GM12878 (cell line): ENCODE measurements around the gene PPP2R3A. TPM values are rescaled to one million over a fixed set of nuclear protein-coding genes. Genes with fewer than 3 reads are reported as not detected.
A peak's percentile ranks its signal among the peaks of the same experiment; 100 is the strongest.

Experiments
- ATF7 ChIP-seq: fragments of 450-650 bp; IDR thresholded peaks from 2 replicates; pipeline ENCODE4 v1.6.1; 2016; ENCODE audit warnings: low read depth, mild to moderate bottlenecking
- GABPA ChIP-seq: IDR thresholded peaks from 2 replicates; pipeline ENCODE4 v1.6.1; 2014; ENCODE audit warnings: antibody characterized with exemption, low read depth, mild to moderate bottlenecking, inconsistent platforms
- IKZF2 ChIP-seq, 2 experiments: fragments of 450-650 bp; IDR thresholded peaks; 2 replicates each; pipeline ENCODE4 v1.6.1; 2017; ENCODE audit warnings: mild to moderate bottlenecking in 2 of 2, moderate library complexity in 2 of 2
- JUNB ChIP-seq: IDR thresholded peaks from 2 replicates; pipeline ENCODE4 v1.6.1; 2016; ENCODE audit warnings: antibody characterized with exemption, mild to moderate bottlenecking
- KLF5 ChIP-seq: fragments of 450-650 bp; IDR thresholded peaks from 2 replicates; pipeline ENCODE4 v1.6.1; 2014; ENCODE audit warnings: mild to moderate bottlenecking; ENCODE audit not compliant: partially characterized antibody
- MTA2 ChIP-seq: fragments of 450-650 bp; IDR thresholded peaks from 2 replicates; pipeline ENCODE4 v1.6.1; 2016; ENCODE audit warnings: low read depth, mild to moderate bottlenecking, moderate library complexity
- MYB ChIP-seq: fragments of 150-350 bp; IDR thresholded peaks from 2 replicates; pipeline ENCODE4 v1.6.1; 2014; ENCODE audit warnings: mild to moderate bottlenecking, low read depth, low read length, borderline replicate concordance
- NFYA ChIP-seq: IDR thresholded peaks from 2 replicates; pipeline ENCODE4 v1.6.1; 2011; ENCODE audit warnings: low read depth, mild to moderate bottlenecking, low read length, improper control_type of control experiment, borderline replicate concordance
- NFYB ChIP-seq: IDR thresholded peaks from 2 replicates; pipeline ENCODE4 v1.6.1; 2011; ENCODE audit warnings: low read depth, mild to moderate bottlenecking, low read length, improper control_type of control experiment, moderate library complexity; ENCODE audit not compliant: insufficient read depth
- PAX5 ChIP-seq: IDR thresholded peaks from 2 replicates; pipeline ENCODE4 v1.6.1; 2011; ENCODE audit warnings: low read depth, low read length, borderline replicate concordance
- RAD51 ChIP-seq: fragments of 450-650 bp; IDR thresholded peaks from 2 replicates; pipeline ENCODE4 v1.6.1; 2016; ENCODE audit warnings: moderate library complexity, mild to moderate bottlenecking, inconsistent platforms
- RFX5 ChIP-seq: IDR thresholded peaks from 2 replicates; pipeline ENCODE4 v1.6.1; 2011; ENCODE audit warnings: low read depth, low read length, improper control_type of control experiment
- SMAD5 ChIP-seq: IDR thresholded peaks from 2 replicates; pipeline ENCODE4 v1.6.1; 2016; ENCODE audit warnings: antibody characterized with exemption, low read depth
- SMC3 ChIP-seq: IDR thresholded peaks from 2 replicates; pipeline ENCODE4 v1.6.1; 2011; ENCODE audit warnings: low read length, improper control_type of control experiment, borderline replicate concordance
- SPI1 ChIP-seq: IDR thresholded peaks from 2 replicates; pipeline ENCODE4 v1.6.1; 2011; ENCODE audit warnings: low read depth, mild to moderate bottlenecking, low read length, moderate library complexity, borderline replicate concordance; ENCODE audit not compliant: insufficient read depth
- SREBF2 ChIP-seq: IDR thresholded peaks from 2 replicates; pipeline ENCODE4 v1.6.1; 2012; ENCODE audit warnings: mild to moderate bottlenecking, low read length
- STAT3 ChIP-seq: IDR thresholded peaks from 2 replicates; pipeline ENCODE4 v1.6.1; 2011; ENCODE audit warnings: low read depth, low read length, improper control_type of control experiment
- TARDBP ChIP-seq: IDR thresholded peaks from 2 replicates; pipeline ENCODE4 v1.6.1; 2016; ENCODE audit warnings: borderline replicate concordance
- TBL1XR1 ChIP-seq: IDR thresholded peaks from 2 replicates; pipeline ENCODE4 v1.6.1; 2012; ENCODE audit warnings: low read depth, low read length, improper control_type of control experiment
- TCF7 ChIP-seq: IDR thresholded peaks from 2 replicates; pipeline ENCODE4 v1.6.1; 2014; ENCODE audit warnings: antibody characterized with exemption, borderline replicate concordance
- YBX1 ChIP-seq: fragments of 450-650 bp; IDR thresholded peaks from 2 replicates; pipeline ENCODE4 v1.6.1; 2016; ENCODE audit warnings: antibody characterized with exemption
- ZZZ3 ChIP-seq: IDR thresholded peaks from 2 replicates; pipeline ENCODE4 v1.6.1; 2011; ENCODE audit warnings: low read depth; ENCODE audit not compliant: control insufficient read depth, insufficient read length
- polyA plus RNA-seq, 11 experiments: library from polyadenylated mRNA; depleted of rRNA in 4 of 11; unstranded in 6 of 11; stranded (reverse) in 5 of 11; fragments of >200 nt; fragmentation: Nextera tagmentation in 4 of 11; fragmentation: Illumina TruSeq in 1 of 11; extraction: Ambion mirVana in 4 of 11; extraction: Trizol in 1 of 11; gene quantifications; 1 replicate in 1 of 11; 2 replicates in 10 of 11; pipeline versions ENCODE4 v1.2.1 to v1.2.3, GENCODE V29; 2011 to 2016; ENCODE audit warnings: inconsistent platforms in 2 of 11, missing spikeins in 2 of 11, low read depth in 1 of 11
- total RNA-seq, 4 experiments: library from RNA; depleted of rRNA in 3 of 4; stranded (reverse); fragments of >200 nt in 3 of 4; fragmentation: Illumina TruSeq in 1 of 4; extraction: Trizol in 1 of 4; gene quantifications; 2 replicates each; pipeline versions ENCODE4 v1.2.1 to v1.2.3, GENCODE V29; 2013 to 2021
- TF ChIP-seq, protein P1 (sequence below): IDR thresholded peaks from 2 replicates; pipeline ENCODE4 v1.6.1; 2012; ENCODE audit warnings: low read depth, low read length, improper control_type of control experiment
- TF ChIP-seq, protein P2 (sequence below): IDR thresholded peaks from 2 replicates; pipeline ENCODE4 v1.6.1; 2012; ENCODE audit warnings: mild to moderate bottlenecking, low read depth, low read length
- TF ChIP-seq, protein P3 (sequence below): fragments of 150-350 bp; IDR thresholded peaks from 2 replicates; pipeline ENCODE4 v1.6.1; 2014; ENCODE audit warnings: mild to moderate bottlenecking, low read depth, low read length

The PPP2R3A gene
- total and polyA plus RNA-seq, 10 of the 15 experiments (the other 5 are each of a cell fraction or from before 2014, with no cell fraction given), result under 0.01 to 0.16 (median 0.06) TPM; not detected in 5

DNA sequence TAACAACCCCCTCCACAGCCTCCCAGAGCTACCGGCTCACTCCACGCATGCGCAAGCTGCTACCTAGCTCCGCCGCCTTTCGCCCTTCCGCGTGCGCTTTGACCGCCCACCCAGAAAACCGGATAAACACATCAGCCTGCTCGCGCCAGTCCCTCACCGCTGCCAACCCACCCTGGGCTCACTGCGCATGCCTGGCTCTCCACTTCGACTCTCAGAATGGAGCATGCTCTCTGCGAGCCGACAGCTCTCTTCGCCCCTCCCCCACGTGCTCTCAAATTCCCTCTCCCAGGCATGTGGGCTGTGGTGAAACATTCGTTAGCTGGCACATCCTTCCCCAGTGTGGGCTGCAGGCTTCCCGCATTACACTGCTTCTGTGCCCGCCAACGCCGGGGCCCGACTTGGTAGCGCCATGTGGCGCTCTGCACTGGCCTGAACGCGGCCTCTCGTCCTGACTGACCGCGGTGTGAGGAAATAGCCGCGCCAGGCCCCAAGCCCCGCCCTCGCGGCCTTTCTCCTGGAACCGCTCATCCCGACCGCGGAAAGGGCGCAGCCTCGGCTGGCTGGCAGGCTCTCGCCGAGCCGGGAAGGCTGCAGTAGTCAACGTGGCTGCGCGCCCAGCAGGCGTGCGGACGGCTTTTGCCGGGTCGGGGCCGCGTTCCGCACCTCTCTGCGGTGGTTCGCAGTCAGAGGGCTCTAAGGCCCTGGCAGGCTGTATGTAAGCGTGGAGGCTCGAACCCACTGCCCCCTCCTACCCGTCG lies 231.1 kb downstream of the PPP2R3A start (continued):
- TF ChIP-seq IKZF2 (IDR thresholded peaks at IDR 0.05) (peak in 1 of 2 experiments; percentile 84; a peak in 2 of 4 replicates), SMC3 (no peak), SREBF2 (no peak), TCF7 (no peak), SMAD5 (peak; percentile 55; the same call in 1 of the 2 replicates), RFX5 (no peak; the same call in 1 of the 2 replicates), NFYA (no peak), ATF7 (peak; percentile 47; the same call in 1 of the 2 replicates), YBX1 (no peak), TBL1XR1 (no peak; the same call in 1 of the 2 replicates), GABPA (no peak), SPI1 (no peak), RAD51 (peak; percentile 33; the same call in 1 of the 2 replicates), STAT3 (no peak), PAX5 (no peak), KLF5 (peak; percentile 66), JUNB (no peak), NFYB (no peak), ZZZ3 (no peak), MYB (no peak), TARDBP (no peak), MTA2 (peak; percentile 58; the same call in 1 of the 2 replicates)
- TF ChIP-seq, protein P1, sequence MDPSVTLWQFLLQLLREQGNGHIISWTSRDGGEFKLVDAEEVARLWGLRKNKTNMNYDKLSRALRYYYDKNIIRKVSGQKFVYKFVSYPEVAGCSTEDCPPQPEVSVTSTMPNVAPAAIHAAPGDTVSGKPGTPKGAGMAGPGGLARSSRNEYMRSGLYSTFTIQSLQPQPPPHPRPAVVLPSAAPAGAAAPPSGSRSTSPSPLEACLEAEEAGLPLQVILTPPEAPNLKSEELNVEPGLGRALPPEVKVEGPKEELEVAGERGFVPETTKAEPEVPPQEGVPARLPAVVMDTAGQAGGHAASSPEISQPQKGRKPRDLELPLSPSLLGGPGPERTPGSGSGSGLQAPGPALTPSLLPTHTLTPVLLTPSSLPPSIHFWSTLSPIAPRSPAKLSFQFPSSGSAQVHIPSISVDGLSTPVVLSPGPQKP, result peak; percentile 4; the same call in 1 of the 2 replicates
- TF ChIP-seq, protein P2, sequence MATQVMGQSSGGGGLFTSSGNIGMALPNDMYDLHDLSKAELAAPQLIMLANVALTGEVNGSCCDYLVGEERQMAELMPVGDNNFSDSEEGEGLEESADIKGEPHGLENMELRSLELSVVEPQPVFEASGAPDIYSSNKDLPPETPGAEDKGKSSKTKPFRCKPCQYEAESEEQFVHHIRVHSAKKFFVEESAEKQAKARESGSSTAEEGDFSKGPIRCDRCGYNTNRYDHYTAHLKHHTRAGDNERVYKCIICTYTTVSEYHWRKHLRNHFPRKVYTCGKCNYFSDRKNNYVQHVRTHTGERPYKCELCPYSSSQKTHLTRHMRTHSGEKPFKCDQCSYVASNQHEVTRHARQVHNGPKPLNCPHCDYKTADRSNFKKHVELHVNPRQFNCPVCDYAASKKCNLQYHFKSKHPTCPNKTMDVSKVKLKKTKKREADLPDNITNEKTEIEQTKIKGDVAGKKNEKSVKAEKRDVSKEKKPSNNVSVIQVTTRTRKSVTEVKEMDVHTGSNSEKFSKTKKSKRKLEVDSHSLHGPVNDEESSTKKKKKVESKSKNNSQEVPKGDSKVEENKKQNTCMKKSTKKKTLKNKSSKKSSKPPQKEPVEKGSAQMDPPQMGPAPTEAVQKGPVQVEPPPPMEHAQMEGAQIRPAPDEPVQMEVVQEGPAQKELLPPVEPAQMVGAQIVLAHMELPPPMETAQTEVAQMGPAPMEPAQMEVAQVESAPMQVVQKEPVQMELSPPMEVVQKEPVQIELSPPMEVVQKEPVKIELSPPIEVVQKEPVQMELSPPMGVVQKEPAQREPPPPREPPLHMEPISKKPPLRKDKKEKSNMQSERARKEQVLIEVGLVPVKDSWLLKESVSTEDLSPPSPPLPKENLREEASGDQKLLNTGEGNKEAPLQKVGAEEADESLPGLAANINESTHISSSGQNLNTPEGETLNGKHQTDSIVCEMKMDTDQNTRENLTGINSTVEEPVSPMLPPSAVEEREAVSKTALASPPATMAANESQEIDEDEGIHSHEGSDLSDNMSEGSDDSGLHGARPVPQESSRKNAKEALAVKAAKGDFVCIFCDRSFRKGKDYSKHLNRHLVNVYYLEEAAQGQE, result peak; percentile 12; the same call in 1 of the 2 replicates
- TF ChIP-seq, protein P3, sequence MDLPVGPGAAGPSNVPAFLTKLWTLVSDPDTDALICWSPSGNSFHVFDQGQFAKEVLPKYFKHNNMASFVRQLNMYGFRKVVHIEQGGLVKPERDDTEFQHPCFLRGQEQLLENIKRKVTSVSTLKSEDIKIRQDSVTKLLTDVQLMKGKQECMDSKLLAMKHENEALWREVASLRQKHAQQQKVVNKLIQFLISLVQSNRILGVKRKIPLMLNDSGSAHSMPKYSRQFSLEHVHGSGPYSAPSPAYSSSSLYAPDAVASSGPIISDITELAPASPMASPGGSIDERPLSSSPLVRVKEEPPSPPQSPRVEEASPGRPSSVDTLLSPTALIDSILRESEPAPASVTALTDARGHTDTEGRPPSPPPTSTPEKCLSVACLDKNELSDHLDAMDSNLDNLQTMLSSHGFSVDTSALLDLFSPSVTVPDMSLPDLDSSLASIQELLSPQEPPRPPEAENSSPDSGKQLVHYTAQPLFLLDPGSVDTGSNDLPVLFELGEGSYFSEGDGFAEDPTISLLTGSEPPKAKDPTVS, result no peak
